ENCODE measurements around the gene ATOH8. TPM values are rescaled to one million over a fixed set of nuclear protein-coding genes. Genes with fewer than 3 reads are reported as not detected.

Gene ATOH8
- total RNA-seq, 1 experiment from 2014 or later = 107 TPM

DNA sequence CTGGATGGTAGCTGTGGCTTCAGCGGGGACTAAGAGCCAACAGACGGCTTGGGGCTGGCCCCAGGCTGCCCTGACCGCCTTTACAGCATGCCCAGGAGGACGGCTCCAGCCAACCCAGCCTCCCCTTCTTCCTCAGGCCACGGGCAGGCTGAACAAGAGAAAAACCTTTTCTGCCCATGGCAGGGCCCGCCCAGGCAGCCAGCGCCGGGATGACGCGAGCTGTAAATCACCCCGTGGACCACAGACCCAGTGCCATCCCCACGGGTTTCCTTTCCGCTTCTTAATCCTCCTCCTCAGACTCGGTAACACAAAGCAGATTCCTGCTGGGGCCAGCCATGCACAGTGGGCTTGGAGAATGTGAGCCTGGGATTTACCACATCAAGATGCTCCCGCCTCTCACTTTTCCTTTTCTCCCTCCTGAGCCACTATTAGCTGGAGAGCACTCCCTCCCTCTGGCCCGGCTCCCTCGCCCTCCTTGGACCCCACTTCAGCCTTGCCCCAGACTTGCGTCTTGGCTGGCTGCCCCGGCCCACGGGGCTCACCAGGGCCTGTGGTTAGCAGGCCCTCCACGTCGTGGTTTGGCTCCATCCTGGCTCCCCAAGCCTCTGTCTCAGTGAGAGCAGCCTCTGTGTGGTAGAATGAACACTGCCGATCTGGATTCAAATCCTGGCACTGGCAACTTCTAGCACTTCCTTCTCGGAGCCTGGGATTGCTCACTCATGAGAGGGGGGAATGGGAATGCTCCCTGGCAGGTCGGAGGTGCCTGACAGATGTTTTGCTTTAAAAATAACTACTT, 31.4 kb downstream of the ATOH8 start:
- Histone ChIP-seq H3K27me3 (no peaks in the 10 kb centered on the region), H3K4me3 (no peak overlapping the region), H3K4me1 (peaks cover 32% of the 10 kb centered on the region), H3K9me3 (replicated peaks) (no peaks in the 10 kb centered on the region), H3K27ac (peak overlapping the region; percentile 57), H3K36me3 (peaks cover 58% of the 10 kb centered on the region)
- peak; percentile 96 to 98 for DNase-seq

DNA sequence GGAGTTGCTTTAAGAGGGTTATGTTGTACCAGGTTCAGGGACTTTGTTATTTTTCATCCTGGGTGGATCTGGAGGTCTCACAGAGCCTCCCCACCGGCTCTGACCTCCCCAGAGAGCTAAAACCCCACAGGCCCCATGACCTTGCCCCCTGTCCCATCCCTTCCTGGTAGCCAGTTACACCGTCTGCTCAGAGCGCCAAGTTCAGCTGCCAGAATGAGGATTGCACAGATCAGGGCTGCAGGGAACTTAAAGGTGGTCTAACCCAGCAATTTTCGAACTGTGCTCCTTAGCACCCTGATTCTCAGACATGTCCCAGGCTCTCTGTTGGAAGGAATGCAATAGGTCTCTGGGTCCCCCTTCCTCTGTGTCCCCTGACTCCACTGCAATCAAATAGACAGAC, 32.1 kb downstream of the ATOH8 start:
- H3K27ac ChIP-seq = peak overlapping the region; percentile 57; the same call in 1 of the 2 replicates

DNA sequence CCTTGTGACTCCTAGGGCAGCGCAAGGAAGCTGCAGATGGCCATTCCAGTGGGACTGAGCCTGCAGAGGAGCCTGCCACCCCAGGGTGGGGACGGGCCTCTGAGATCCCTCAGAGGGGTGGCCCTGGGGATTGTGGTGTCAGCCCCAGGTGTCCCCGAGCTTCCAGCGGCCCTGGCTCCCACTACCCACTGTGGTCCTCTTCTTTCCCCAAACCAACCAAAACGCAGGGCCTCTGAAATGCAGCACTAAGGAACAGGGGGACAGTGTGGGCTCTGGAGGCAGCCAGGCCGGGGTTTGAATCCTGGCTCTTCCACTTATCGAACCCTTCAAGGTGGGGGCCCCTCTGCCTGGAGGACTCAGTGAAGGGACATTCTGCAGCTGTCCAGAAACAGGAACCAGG, 32.7 kb downstream of the ATOH8 start:
- no peak for DNase-seq
- Histone ChIP-seq H3K9me3 (replicated peaks) (no peaks in the 10 kb centered on the region), H3K27me3 (no peaks in the 10 kb centered on the region), H3K4me3 (no peak overlapping the region), H3K27ac (no peak overlapping the region), H3K36me3 (peaks cover 45% of the 10 kb centered on the region), H3K4me1 (peaks cover 36% of the 10 kb centered on the region)

More for the DNA sequence above, 32.1 kb downstream of the ATOH8 start:
- no peak for DNase-seq
- no peak overlapping the region for H3K4me3 ChIP-seq
- peaks cover 51% of the 10 kb centered on the region for H3K36me3 ChIP-seq
- no peaks in the 10 kb centered on the region for H3K9me3 ChIP-seq (replicated peaks)
- H3K4me1 ChIP-seq = peaks cover 33% of the 10 kb centered on the region
- H3K27me3 ChIP-seq = no peaks in the 10 kb centered on the region

DNA sequence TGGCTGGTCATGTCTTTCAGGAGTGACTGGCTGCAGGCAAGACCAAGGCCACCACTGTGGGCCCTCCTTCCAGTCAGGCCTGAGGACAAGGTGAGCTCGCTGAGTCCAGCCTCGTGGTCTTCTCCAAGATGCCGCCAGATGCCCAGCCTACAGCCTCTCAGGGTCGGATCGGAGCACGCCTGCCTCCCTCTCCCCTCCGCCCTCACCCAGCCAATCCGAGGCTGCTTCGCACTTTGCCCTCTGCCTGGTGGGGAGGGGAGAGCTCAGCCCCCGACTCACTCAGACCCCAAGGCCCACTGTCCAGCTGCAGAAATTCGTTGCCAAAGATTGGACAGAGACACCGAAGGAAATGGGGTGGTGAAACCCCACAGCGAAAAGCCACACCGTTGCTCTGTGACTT, 33.1 kb downstream of the ATOH8 start:
- Histone ChIP-seq H3K27ac (no peak overlapping the region), H3K4me3 (no peak overlapping the region), H3K27me3 (no peaks in the 10 kb centered on the region), H3K9me3 (replicated peaks) (no peaks in the 10 kb centered on the region), H3K36me3 (peaks cover 43% of the 10 kb centered on the region), H3K4me1 (peaks cover 39% of the 10 kb centered on the region)
- DNase-seq = no peak

DNA sequence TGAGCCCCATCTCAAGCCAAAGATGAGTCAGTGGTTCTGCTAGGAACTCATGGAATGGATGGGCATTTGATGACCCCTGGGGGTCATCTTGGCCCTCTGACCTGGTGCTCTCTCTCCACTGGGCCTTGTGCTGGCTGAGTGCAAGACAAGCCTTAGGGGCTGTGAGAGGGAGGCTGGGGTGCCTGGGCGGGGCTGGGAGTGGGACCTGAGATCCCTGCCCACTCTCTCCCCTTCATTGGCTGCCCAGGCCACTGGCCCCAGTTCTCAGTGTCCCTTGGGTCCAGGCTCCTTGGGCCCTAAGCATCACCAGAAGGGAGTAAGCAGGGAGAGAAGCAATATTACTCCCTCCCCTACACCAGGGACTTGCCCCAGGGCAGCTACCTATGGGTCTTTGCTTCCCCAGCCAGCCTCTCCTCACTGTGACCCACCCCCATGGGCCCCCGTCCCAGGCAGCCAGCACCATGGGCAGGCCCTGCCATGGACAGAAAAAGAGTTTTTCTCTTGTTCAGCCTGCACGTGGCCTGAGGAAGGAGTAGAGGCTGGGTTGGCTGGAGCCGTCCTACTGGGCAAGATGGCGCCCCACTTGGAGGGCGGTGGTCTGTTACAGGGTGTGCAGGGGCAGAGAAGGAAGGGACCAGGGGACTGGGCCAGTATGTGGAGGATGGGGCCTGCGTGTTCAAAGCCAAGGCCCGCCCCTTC, 33.6 kb downstream of the ATOH8 start:
- H3K4me3 ChIP-seq = no peak overlapping the region
- peaks cover 37% of the 10 kb centered on the region for H3K36me3 ChIP-seq
- no peak for DNase-seq
- H3K27ac ChIP-seq = no peak overlapping the region
- no peaks in the 10 kb centered on the region for H3K9me3 ChIP-seq (replicated peaks)
- no peaks in the 10 kb centered on the region for H3K27me3 ChIP-seq
- peaks cover 44% of the 10 kb centered on the region for H3K4me1 ChIP-seq

DNA sequence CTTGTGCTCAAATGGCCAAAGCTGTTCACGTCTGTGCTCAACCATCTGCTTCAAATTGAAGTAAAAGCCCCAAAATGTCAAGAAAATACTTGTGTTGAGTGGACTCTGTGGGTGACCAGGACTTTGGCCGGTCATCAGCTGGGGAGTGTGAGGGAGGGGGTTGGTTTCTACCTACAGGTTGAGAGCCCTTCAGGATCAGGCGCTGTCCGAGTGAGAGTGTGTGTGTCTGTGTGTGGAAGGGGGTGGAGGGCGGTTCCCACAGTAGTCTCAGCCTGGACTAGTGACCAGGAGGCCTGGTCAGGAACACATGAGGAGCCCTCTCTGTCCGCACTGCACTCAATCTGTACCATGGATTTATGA, 34.2 kb downstream of the ATOH8 start:
- Histone ChIP-seq H3K36me3 (peaks cover 32% of the 10 kb centered on the region), H3K27me3 (no peaks in the 10 kb centered on the region), H3K4me3 (no peak overlapping the region), H3K4me1 (peaks cover 48% of the 10 kb centered on the region), H3K27ac (no peak overlapping the region), H3K9me3 (replicated peaks) (no peaks in the 10 kb centered on the region)
- no peak for DNase-seq

DNA sequence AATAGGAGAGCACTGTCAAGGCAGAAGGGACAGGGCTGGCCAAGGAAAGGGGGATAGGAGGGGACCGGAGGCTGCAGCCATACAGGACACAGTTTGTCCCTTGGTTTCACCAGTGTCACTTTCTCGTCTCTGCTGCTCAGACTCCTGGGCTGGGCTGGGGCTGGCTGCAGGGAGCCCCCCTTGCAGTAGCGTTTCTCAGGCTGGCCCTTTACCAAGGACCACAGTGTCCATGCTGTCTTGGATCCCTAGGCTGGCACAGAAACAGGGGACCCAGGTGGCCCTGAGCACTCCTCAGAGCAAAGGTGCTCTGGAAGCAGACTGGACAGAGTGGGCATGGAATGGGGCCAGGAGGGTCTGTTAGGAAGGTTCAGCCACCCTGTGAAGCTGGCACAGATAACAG, 34.8 kb downstream of the ATOH8 start:
- Histone ChIP-seq H3K4me3 (no peak overlapping the region), H3K27ac (no peak overlapping the region), H3K36me3 (peaks cover 27% of the 10 kb centered on the region)

DNA sequence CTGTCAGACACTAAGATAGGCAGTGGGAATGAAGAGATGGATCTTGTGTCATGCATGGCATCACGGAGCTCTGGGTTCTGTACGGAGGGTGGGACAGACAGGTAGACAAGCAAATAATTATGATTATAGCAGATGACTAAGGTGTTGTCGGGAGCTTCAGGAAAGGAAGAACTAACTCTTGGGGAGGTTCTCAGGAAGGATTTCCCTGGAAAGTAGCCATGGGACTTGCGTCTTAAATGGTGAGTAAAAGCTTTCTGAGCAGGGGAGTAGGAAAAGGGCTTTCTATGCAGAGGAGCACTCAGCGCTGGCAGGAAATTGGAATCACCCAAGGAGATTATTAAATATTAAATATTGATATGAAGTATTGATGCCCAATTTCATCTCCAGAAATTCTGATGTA, 35.5 kb downstream of the ATOH8 start:
- H3K27ac ChIP-seq = no peak overlapping the region
- H3K4me1 ChIP-seq = peaks cover 52% of the 10 kb centered on the region
- H3K4me3 ChIP-seq = no peak overlapping the region
- no peaks in the 10 kb centered on the region for H3K27me3 ChIP-seq
- DNase-seq = no peak
- H3K36me3 ChIP-seq = peaks cover 22% of the 10 kb centered on the region
- H3K9me3 ChIP-seq (replicated peaks) = no peaks in the 10 kb centered on the region

More for the DNA sequence above, 34.8 kb downstream of the ATOH8 start:
- Histone ChIP-seq H3K4me1 (peaks cover 52% of the 10 kb centered on the region), H3K27me3 (no peaks in the 10 kb centered on the region), H3K9me3 (replicated peaks) (no peaks in the 10 kb centered on the region)
- no peak for DNase-seq

DNA sequence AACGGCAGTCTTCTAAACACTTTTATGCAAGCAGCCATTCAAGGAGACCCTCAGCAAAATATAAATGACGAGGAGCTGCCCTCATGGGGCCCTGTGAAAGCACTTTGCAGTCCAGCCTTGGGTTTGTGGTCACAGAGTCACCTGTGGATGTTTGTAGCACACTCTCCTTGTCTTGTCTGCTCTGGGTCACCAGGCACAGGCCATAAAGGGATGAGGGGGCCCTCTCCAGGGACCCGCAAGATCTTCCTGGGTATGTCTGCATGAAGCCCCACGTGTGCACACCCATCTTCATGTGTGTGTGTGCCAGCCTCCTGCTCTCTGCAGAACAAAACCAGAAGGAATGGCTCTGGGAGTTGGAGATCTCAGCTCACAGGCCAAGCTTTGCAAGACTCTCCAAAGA, 36.2 kb downstream of the ATOH8 start:
- H3K4me3 ChIP-seq = no peak overlapping the region
- peaks cover 22% of the 10 kb centered on the region for H3K36me3 ChIP-seq
- H3K27me3 ChIP-seq = no peaks in the 10 kb centered on the region
- peaks cover 52% of the 10 kb centered on the region for H3K4me1 ChIP-seq
- H3K9me3 ChIP-seq (replicated peaks) = no peaks in the 10 kb centered on the region
- no peak overlapping the region for H3K27ac ChIP-seq
- DNase-seq = no peak

DNA sequence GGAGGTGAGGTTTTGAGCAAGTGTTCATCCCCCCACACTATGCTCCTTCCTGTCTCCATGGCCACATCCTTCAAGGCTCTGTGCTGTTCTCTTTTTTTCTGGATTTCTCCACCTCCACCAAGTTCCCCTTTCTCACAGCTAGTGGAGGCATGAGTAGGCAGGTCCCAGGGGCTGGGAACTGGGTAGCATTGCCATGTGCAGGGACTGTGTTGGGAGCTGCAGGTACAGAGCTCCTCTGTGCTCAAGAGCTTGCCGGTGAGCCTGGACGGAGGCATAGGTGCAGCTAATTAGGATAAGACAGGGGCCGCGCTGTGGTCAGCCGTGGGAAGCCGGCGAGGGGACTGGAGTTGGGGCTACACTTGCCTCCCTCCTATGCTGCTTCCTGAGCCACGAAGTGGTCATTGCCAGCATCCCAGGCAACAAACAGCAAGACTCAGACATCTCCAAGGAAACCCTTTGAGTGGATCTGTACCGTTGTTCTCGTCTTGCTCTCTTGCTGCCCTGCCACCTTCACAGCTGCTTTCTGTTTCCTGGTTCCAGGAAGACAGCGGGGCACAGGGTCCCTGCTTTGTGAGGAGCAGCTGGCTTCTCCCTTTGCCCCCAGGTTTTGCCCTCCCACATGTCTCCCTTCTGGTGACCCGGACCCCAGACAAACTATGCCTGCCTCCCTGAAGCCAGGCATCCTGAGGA, 36.9 kb downstream of the ATOH8 start:
- H3K4me1 ChIP-seq = peaks cover 54% of the 10 kb centered on the region
- no peak for DNase-seq
- peaks cover 22% of the 10 kb centered on the region for H3K36me3 ChIP-seq
- no peak overlapping the region for H3K27ac ChIP-seq
- no peaks in the 10 kb centered on the region for H3K9me3 ChIP-seq (replicated peaks)
- no peaks in the 10 kb centered on the region for H3K27me3 ChIP-seq
- no peak overlapping the region for H3K4me3 ChIP-seq

DNA sequence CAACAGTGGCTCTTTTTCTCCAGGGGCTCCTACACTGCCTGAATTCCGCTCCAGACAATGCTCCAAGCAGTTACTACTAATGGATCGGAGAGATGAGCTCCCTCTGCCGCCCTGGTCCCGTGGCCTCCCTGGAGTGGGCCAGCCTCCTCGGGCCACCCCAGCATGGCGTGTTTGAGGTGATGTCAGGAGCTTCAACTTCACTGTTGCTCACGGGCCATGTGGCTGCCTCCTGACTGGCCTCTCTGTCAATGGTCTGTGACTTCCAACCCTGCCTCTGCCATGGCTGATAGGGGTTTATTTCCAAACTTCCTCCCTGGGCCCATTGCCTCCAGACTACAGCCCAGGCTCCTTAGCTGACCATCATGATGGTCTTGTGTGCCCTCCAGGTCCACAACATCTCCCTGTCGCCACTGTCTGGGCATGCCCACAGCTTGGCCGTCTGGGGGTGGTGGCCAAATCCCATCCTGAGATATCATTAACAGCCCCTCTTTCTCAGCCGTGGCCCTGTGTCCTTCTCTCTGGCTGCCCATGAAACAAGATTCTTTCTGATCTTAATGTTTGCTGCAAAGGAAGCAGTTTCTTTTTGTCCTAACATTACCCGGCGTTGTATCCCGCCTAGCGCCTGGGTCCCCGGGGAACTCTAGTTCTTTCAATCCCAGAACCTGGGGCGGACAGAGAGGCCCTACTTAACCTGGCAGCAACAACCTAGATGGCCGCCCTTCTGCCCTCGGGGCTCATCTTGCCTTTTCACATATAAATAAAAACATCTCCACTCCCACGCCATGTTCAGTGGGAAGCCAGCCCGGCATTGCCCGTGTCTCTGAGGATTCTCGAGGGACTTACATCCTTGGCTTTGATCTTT, 38.1 kb downstream of the ATOH8 start:
- Histone ChIP-seq H3K27ac (peak overlapping the region; percentile 98), H3K27me3 (no peaks in the 10 kb centered on the region), H3K4me1 (peaks cover 54% of the 10 kb centered on the region), H3K36me3 (peaks cover 13% of the 10 kb centered on the region), H3K4me3 (no peak overlapping the region), H3K9me3 (replicated peaks) (no peaks in the 10 kb centered on the region)
- no peak for DNase-seq

DNA sequence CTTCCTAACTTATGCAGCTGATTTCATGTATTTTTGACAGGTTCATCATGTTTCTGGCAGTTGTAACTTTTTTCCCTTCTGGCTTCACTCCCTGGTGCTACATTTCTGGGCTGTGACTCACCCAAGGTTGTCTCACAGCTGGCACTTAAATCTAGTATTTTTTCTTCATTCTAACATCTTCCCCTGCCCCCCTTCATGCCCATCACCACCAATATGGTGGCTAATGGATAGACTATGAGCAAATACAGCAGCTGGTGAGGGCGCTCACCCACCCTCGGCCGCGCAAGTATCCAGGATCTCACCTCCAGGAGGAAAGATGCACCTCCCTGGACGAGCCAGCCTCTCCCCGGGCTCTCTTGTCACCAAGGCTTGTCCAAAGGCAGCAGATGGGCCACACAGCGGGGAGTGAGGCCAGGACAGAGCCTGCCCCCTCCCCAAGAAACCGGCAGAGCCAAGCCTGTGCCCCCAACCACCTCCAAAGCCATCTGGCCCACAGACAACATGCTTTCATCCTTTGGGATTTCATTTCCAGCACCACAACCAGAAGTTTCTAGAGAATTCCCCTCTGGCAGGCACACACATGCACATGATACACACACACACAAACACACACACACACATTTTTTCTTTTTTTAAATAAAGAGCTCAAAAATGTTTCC, 39.1 kb downstream of the ATOH8 start:
- peaks cover 64% of the 10 kb centered on the region for H3K4me1 ChIP-seq
- no peak overlapping the region for H3K4me3 ChIP-seq
- H3K27ac ChIP-seq = peak overlapping the region; percentile 98
- DNase-seq = peak; percentile 56 to 66
- no peaks in the 10 kb centered on the region for H3K27me3 ChIP-seq
- no peaks in the 10 kb centered on the region for H3K9me3 ChIP-seq (replicated peaks)
- H3K36me3 ChIP-seq = peaks cover 5% of the 10 kb centered on the region; the same call in 1 of the 2 replicates

DNA sequence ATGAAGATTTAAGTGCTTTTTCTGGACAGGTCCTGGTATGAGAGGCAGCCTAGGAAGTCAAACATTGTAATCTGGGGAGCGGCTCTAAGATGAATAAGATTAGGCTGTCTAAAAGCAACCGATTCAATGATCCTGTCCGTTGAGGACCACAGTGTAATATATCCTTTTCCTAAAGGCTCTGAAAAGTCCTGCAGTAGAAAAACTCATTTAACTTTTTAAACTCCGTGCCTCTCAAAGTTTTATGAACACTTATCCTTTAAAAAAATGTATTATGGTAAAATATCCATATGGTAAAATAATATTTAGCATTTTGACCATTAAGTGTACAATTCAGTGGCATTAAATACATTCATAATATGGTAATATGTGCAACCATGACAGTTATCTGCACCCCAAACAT, 39.8 kb downstream of the ATOH8 start:
- Histone ChIP-seq H3K4me3 (no peak overlapping the region), H3K27ac (peak overlapping the region; percentile 98), H3K9me3 (replicated peaks) (no peaks in the 10 kb centered on the region), H3K27me3 (no peaks in the 10 kb centered on the region), H3K36me3 (no peaks in the 10 kb centered on the region), H3K4me1 (peaks cover 69% of the 10 kb centered on the region)
- DNase-seq = no peak

DNA sequence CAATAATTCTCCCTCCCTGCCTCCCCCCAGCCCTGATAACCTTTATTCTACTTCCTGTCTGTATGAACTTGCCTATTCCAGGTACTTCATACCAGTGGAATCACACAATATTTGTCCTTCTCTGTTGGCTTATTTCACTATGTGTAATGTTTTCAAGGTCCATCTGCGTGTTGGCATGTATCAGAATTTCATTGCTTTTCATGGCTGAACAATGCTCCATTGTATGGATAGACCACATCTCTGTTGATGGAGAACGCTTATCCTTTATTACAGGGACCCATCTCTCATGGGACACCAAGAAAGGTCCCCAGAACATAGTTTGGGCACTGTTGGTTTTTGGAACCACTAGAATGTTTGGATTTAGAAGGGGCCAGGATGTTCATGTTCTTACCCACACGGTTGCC, 40.2 kb downstream of the ATOH8 start:
- peaks cover 69% of the 10 kb centered on the region for H3K4me1 ChIP-seq
- H3K27ac ChIP-seq = peak overlapping the region; percentile 98

More for the DNA sequence above, 40.2 kb downstream of the ATOH8 start:
- Histone ChIP-seq H3K27me3 (no peaks in the 10 kb centered on the region), H3K36me3 (no peaks in the 10 kb centered on the region), H3K4me3 (no peak overlapping the region), H3K9me3 (replicated peaks) (no peaks in the 10 kb centered on the region)
- no peak for DNase-seq
